H1 (cell line): ENCODE measurements around the gene HMCN1. TPM values are rescaled to one million over a fixed set of nuclear protein-coding genes. Genes with fewer than 3 reads are reported as not detected.

ENCODE experiments used
- ASH2L ChIP-seq: fragments of 200-600, 300-600 bp; sonication (generic); IDR thresholded peaks from one replicate; pipeline ENCODE4 v1.7.1; 2017; ENCODE audit warnings: low read length
- EZH2 ChIP-seq: fragments of 200-600 bp; sonication (generic); IDR thresholded peaks from 2 replicates; pipeline ENCODE4 v1.7.1; 2012; ENCODE audit warnings: low read depth, mild to moderate bottlenecking, moderate library complexity, low read length, inconsistent platforms; ENCODE audit not compliant: severe bottlenecking
- HDAC2 ChIP-seq, 2 experiments: fragments of 300-600 bp in 1 of 2; sonication (generic) in 1 of 2; IDR thresholded peaks; 2 replicates each; pipeline ENCODE4 v1.6.1; 2011 to 2012; ENCODE audit warnings: low read depth in 2 of 2, low read length in 2 of 2, mild to moderate bottlenecking in 2 of 2, moderate library complexity in 2 of 2, borderline replicate concordance in 1 of 2, inconsistent platforms in 1 of 2
- JUN ChIP-seq: IDR thresholded peaks from 2 replicates; pipeline ENCODE4 v1.6.1; 2011; ENCODE audit warnings: low read depth, mild to moderate bottlenecking, improper control_type of control experiment, low read length
- KDM1A ChIP-seq: fragments of 200-600, 300-600 bp; sonication (generic); IDR thresholded peaks from 2 replicates; pipeline ENCODE4 v1.7.1; 2016; ENCODE audit warnings: mild to moderate bottlenecking, low read length, borderline replicate concordance
- PHF8 ChIP-seq: fragments of 200-600 bp; sonication (generic); conservative IDR thresholded peaks from 2 replicates; pipeline ENCODE4 v1.7.1; 2012; ENCODE audit warnings: low read depth, mild to moderate bottlenecking, inconsistent platforms, low read length, moderate library complexity
- SP2 ChIP-seq: IDR thresholded peaks from 2 replicates; pipeline ENCODE4 v1.6.1; 2012; ENCODE audit warnings: mild to moderate bottlenecking, low read length, inconsistent platforms
- TEAD4 ChIP-seq: IDR thresholded peaks from 2 replicates; pipeline ENCODE4 v1.6.1; 2012; ENCODE audit warnings: low read depth, low read length, inconsistent platforms, mixed read lengths
- polyA plus RNA-seq, 7 experiments: library from polyadenylated mRNA; depleted of rRNA in 3 of 7; stranded (reverse) in 5 of 7; unstranded in 2 of 7; fragments of >200 nt in 5 of 7; fragments of 200-250 nt in 2 of 7; gene quantifications; 1 replicate in 5 of 7; 2 replicates in 1 of 7; 4 replicates in 1 of 7; pipeline versions ENCODE4 v1.2.1 to v1.2.3, GENCODE V29; 2011 to 2013; ENCODE audit warnings: missing spikeins in 2 of 7, mixed read lengths in 2 of 7
- total RNA-seq: library from RNA; stranded (reverse); fragmentation: NEBNext Ultra II Directional; extraction: Animal tissue kit (Norgen Biotek cat#: 25700); gene quantifications from 2 replicates; pipeline ENCODE4 v1.2.1, GENCODE V29; 2021
- TF ChIP-seq, protein P1 (sequence below), 3 experiments: IDR thresholded peaks; 1 replicate in 2 of 3; 2 replicates in 1 of 3; pipeline versions ENCODE4 v1.5.1 to v1.6.1; 2011; ENCODE audit warnings: low read length in 3 of 3, mild to moderate bottlenecking in 3 of 3, inconsistent platforms in 2 of 3, low read depth in 1 of 3, moderate library complexity in 1 of 3; ENCODE audit not compliant: insufficient read depth in 1 of 3; ENCODE audit errors: control extremely low read depth in 1 of 3

HMCN1 gene
- total and polyA plus RNA-seq, 2 of the 8 experiments (the other 6 are each of a cell fraction or from before 2014, with no cell fraction given): 13.8 to 14.6 TPM

DNA sequence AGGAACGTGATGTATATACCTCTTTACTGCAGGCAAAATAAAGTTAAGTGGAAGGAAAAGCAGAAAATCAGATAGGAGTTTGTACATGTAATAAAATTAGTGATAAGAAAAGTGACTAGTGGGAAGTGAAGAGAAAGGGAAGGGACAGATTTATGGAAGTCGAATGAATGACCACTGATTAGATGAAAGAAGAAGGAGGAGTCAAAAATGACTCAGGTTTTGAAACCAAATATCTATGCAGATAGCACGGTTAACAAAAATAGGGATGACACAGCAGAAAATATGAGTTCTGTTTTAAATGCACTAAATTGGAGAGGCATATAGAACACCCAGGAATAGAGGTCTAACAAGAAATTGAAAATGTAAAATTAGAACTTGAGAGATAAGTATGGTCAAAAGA, 128.0 kb downstream of the HMCN1 start (continued):
- TF ChIP-seq HDAC2 (IDR thresholded peaks at IDR 0.05; ENCODE audit: borderline replicate concordance in 1 of 2, low read depth in 2 of 2, low read length in 2 of 2): no peak
- TF ChIP-seq EZH2: no peak
- no peak for TF ChIP-seq TEAD4
- TF ChIP-seq PHF8: no peak
- TF ChIP-seq JUN: no peak
- TF ChIP-seq, protein P1, sequence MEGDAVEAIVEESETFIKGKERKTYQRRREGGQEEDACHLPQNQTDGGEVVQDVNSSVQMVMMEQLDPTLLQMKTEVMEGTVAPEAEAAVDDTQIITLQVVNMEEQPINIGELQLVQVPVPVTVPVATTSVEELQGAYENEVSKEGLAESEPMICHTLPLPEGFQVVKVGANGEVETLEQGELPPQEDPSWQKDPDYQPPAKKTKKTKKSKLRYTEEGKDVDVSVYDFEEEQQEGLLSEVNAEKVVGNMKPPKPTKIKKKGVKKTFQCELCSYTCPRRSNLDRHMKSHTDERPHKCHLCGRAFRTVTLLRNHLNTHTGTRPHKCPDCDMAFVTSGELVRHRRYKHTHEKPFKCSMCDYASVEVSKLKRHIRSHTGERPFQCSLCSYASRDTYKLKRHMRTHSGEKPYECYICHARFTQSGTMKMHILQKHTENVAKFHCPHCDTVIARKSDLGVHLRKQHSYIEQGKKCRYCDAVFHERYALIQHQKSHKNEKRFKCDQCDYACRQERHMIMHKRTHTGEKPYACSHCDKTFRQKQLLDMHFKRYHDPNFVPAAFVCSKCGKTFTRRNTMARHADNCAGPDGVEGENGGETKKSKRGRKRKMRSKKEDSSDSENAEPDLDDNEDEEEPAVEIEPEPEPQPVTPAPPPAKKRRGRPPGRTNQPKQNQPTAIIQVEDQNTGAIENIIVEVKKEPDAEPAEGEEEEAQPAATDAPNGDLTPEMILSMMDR (IDR thresholded peaks at IDR 0.05; ENCODE audit: control extremely low read depth in 1 of 3, insufficient read depth in 1 of 3, low read depth in 1 of 3, low read length in 3 of 3): no peak
- no peak for TF ChIP-seq ASH2L
- TF ChIP-seq KDM1A: no peak
- no peak for TF ChIP-seq SP2
